Astrocyte (in vitro differentiated cells and primary cell): ENCODE results near the gene VPS13A. TPM values are rescaled to one million over a fixed set of nuclear protein-coding genes. Genes with fewer than 3 reads are reported as not detected.
"Not testable (repeated sequence)": the region's sequence is repeated elsewhere in the genome, so short reads cannot be mapped to it uniquely, and the experiment has no call there.

ENCODE experiments used
- DNase-seq: peaks from one replicate; pipeline ENCODE4 v3.0.0-alpha.2; 2010; ENCODE audit warnings: low read depth
- FAIRE-seq: peaks from 2 replicates; lab custom pipeline; 2011; peaks lifted over from hg19 to GRCh38; lab: Jason Lieb, UNC
- H2AFZ ChIP-seq: 2 replicates; pipeline ENCODE4 v1.6.0; 2012; ENCODE audit warnings: low read depth, low read length, inconsistent platforms
- H3K27ac ChIP-seq: 2 replicates; pipeline ENCODE4 v1.5.1; 2011; ENCODE audit warnings: low read depth, low read length, inconsistent platforms
- H3K27me3 ChIP-seq: 2 replicates; pipeline ENCODE4 v1.6.0; 2011; ENCODE audit warnings: low read length, inconsistent platforms; ENCODE audit not compliant: insufficient read depth
- H3K36me3 ChIP-seq: 2 replicates; pipeline ENCODE4 v1.5.1; 2011; ENCODE audit warnings: low read length, inconsistent platforms; ENCODE audit not compliant: insufficient read depth
- H3K4me1 ChIP-seq: 2 replicates; pipeline ENCODE4 v1.5.1; 2011; ENCODE audit warnings: low read length, inconsistent platforms; ENCODE audit not compliant: insufficient read depth
- H3K4me2 ChIP-seq: 2 replicates; pipeline ENCODE4 v1.6.0; 2012; ENCODE audit warnings: low read length, inconsistent platforms
- H3K4me3 ChIP-seq: 2 replicates; pipeline ENCODE4 v1.5.1; 2011; ENCODE audit warnings: low read depth, mild to moderate bottlenecking, low read length, inconsistent platforms; ENCODE audit not compliant: insufficient read depth
- H3K79me2 ChIP-seq: 2 replicates; pipeline ENCODE4 v1.6.0; 2012; ENCODE audit warnings: mild to moderate bottlenecking, low read length, inconsistent platforms; ENCODE audit not compliant: insufficient read depth
- H3K9ac ChIP-seq: 2 replicates; pipeline ENCODE4 v1.6.0; 2012; ENCODE audit warnings: mild to moderate bottlenecking, low read length, inconsistent platforms
- H3K9me3 ChIP-seq: 2 replicates; pipeline ENCODE4 v1.5.1; 2012; ENCODE audit warnings: low read depth, mild to moderate bottlenecking, low read length, inconsistent platforms; ENCODE audit not compliant: insufficient read depth
- H4K20me1 ChIP-seq: 2 replicates; pipeline ENCODE4 v1.6.0; 2012; ENCODE audit warnings: low read length, inconsistent platforms; ENCODE audit not compliant: insufficient read depth
- H3K27ac Mint-ChIP-seq: one replicate; pipeline ENCODE4 v1.8.0; 2021; ENCODE audit warnings: mild to moderate bottlenecking, mixed read lengths; ENCODE audit not compliant: unreplicated experiment
- H3K27me3 Mint-ChIP-seq: one replicate; pipeline ENCODE4 v1.8.0; 2021; ENCODE audit warnings: low read depth, mixed read lengths; ENCODE audit not compliant: unreplicated experiment
- H3K36me3 Mint-ChIP-seq: one replicate; pipeline ENCODE4 v1.8.0; 2021; ENCODE audit warnings: low read depth, mixed read lengths; ENCODE audit not compliant: unreplicated experiment
- H3K4me1 Mint-ChIP-seq: one replicate; pipeline ENCODE4 v1.8.0; 2021; ENCODE audit warnings: low read depth, mixed read lengths; ENCODE audit not compliant: unreplicated experiment
- H3K4me3 Mint-ChIP-seq: one replicate; pipeline ENCODE4 v1.8.0; 2021; ENCODE audit warnings: mild to moderate bottlenecking, moderate library complexity, mixed read lengths; ENCODE audit not compliant: unreplicated experiment
- H3K9me3 Mint-ChIP-seq: one replicate; pipeline ENCODE4 v1.8.0; 2021; ENCODE audit warnings: mild to moderate bottlenecking, mixed read lengths; ENCODE audit not compliant: unreplicated experiment
- CTCF ChIP-seq: IDR thresholded peaks from 2 replicates; pipeline ENCODE4 v1.5.1; 2011; ENCODE audit warnings: low read depth, mild to moderate bottlenecking, inconsistent platforms, low read length, moderate library complexity; ENCODE audit not compliant: insufficient read depth
- EZH2 ChIP-seq: IDR thresholded peaks from 2 replicates; pipeline ENCODE4 v1.6.1; 2012; ENCODE audit warnings: mild to moderate bottlenecking, low read length, inconsistent platforms; ENCODE audit not compliant: insufficient read depth
- total RNA-seq: library from RNA; stranded (reverse); gene quantifications from 2 replicates; pipeline ENCODE4 v1.2.1, GENCODE V29; 2021

Gene VPS13A
- total RNA-seq, 1 donor from 2014 or later: 34.9 TPM

GRCh38 chr9:77386187-77386586, 208.9 kb downstream of the VPS13A start:
- H3K27me3 ChIP-seq: no peaks in the 10 kb centered on the region
- H3K9ac ChIP-seq: no peak overlapping the region
- no peak overlapping the region for H3K27ac ChIP-seq
- H3K4me2 ChIP-seq: no peak overlapping the region
- DNase-seq: peak; percentile 14
- H3K79me2 ChIP-seq: no peaks in the 10 kb centered on the region
- Mint-ChIP-seq H3K4me1 (peaks cover 9% of the 10 kb centered on the region), H3K27ac (no peak overlapping the region), H3K4me3 (no peak overlapping the region), H3K9me3 (no peaks in the 10 kb centered on the region), H3K27me3 (no peaks in the 10 kb centered on the region), H3K36me3 (no peaks in the 10 kb centered on the region)
- no peak for TF ChIP-seq CTCF
- TF ChIP-seq EZH2: no peak
- no peak for FAIRE-seq
- peaks cover 4% of the 10 kb centered on the region for H3K36me3 ChIP-seq
- H3K4me1 ChIP-seq: no peaks in the 10 kb centered on the region
- H3K4me3 ChIP-seq: no peak overlapping the region
- no peak overlapping the region for H2AFZ ChIP-seq
- H3K9me3 ChIP-seq: no peaks in the 10 kb centered on the region
- H4K20me1 ChIP-seq: no peaks in the 10 kb centered on the region

- no peak for FAIRE-seq
- TF ChIP-seq EZH2 (no peak), CTCF (no peak)
- H3K27me3 Mint-ChIP-seq: no peaks in the 10 kb centered on the region
These were observed 214.5 kb downstream of the VPS13A start for GRCh38 chr9:77391834-77392233.

GRCh38 chr9:77392328-77392727, 215.0 kb downstream of the VPS13A start:
- Histone ChIP-seq H3K9ac (no peak overlapping the region), H3K9me3 (no peaks in the 10 kb centered on the region), H3K79me2 (no peaks in the 10 kb centered on the region), H3K4me1 (no peaks in the 10 kb centered on the region), H3K36me3 (peaks cover 4% of the 10 kb centered on the region), H3K27me3 (no peaks in the 10 kb centered on the region), H3K27ac (no peak overlapping the region), H3K4me2 (no peak overlapping the region), H3K4me3 (no peak overlapping the region), H2AFZ (no peak overlapping the region), H4K20me1 (no peaks in the 10 kb centered on the region)
- FAIRE-seq (no peak), DNase-seq (no peak)
- no peaks in the 10 kb centered on the region for H3K4me1 Mint-ChIP-seq
- TF ChIP-seq EZH2 (no peak), CTCF (no peak)
- H3K27ac Mint-ChIP-seq: no peak overlapping the region
- H3K27me3 Mint-ChIP-seq: no peaks in the 10 kb centered on the region
- H3K36me3 Mint-ChIP-seq: peaks cover 4% of the 10 kb centered on the region
- no peak overlapping the region for H3K4me3 Mint-ChIP-seq
- H3K9me3 Mint-ChIP-seq: no peaks in the 10 kb centered on the region

More at GRCh38 chr9:77391834-77392233, 214.5 kb downstream of the VPS13A start:
- H3K9me3 ChIP-seq: no peaks in the 10 kb centered on the region
- Mint-ChIP-seq H3K9me3 (no peaks in the 10 kb centered on the region), H3K4me3 (no peak overlapping the region), H3K4me1 (no peaks in the 10 kb centered on the region), H3K36me3 (peaks cover 4% of the 10 kb centered on the region), H3K27ac (no peak overlapping the region)
- no peak overlapping the region for H3K27ac ChIP-seq
- H3K4me3 ChIP-seq: no peak overlapping the region
- DNase-seq: no peak
- no peak overlapping the region for H3K9ac ChIP-seq
- no peaks in the 10 kb centered on the region for H3K79me2 ChIP-seq
- H3K27me3 ChIP-seq: no peaks in the 10 kb centered on the region
- no peak overlapping the region for H3K4me2 ChIP-seq
- H2AFZ ChIP-seq: no peak overlapping the region
- H3K4me1 ChIP-seq: no peaks in the 10 kb centered on the region
- H4K20me1 ChIP-seq: no peaks in the 10 kb centered on the region
- H3K36me3 ChIP-seq: peaks cover 4% of the 10 kb centered on the region

- H3K4me2 ChIP-seq, FAIRE-seq, H3K9me3 ChIP-seq, H3K27me3 ChIP-seq, H3K27ac ChIP-seq, DNase-seq, H3K79me2 ChIP-seq, H2AFZ ChIP-seq, H3K4me3 Mint-ChIP-seq, H3K9me3 Mint-ChIP-seq, H3K36me3 ChIP-seq, H3K4me1 ChIP-seq, H3K36me3 Mint-ChIP-seq, H4K20me1 ChIP-seq, H3K9ac ChIP-seq, H3K4me3 ChIP-seq, H3K27me3 Mint-ChIP-seq, H3K27ac Mint-ChIP-seq, H3K4me1 Mint-ChIP-seq: not testable (repeated sequence)
These were observed 221.2 kb downstream of the VPS13A start for GRCh38 chr9:77398581-77398980.
